GM19397 (cell line): ENCODE data around the gene ALOX12.
"Not testable (repeated sequence)": the region's sequence is repeated elsewhere in the genome, so short reads cannot be mapped to it uniquely, and the experiment has no call there.

ENCODE experiments used
- ATAC-seq: cut with Tn5 transposase; IDR thresholded peaks from one replicate; pipeline ENCODE4 v1.9.1; 2021; ENCODE audit warnings: mild to moderate bottlenecking, moderate library complexity; ENCODE audit not compliant: unreplicated experiment

The ALOX12 gene

DNA sequence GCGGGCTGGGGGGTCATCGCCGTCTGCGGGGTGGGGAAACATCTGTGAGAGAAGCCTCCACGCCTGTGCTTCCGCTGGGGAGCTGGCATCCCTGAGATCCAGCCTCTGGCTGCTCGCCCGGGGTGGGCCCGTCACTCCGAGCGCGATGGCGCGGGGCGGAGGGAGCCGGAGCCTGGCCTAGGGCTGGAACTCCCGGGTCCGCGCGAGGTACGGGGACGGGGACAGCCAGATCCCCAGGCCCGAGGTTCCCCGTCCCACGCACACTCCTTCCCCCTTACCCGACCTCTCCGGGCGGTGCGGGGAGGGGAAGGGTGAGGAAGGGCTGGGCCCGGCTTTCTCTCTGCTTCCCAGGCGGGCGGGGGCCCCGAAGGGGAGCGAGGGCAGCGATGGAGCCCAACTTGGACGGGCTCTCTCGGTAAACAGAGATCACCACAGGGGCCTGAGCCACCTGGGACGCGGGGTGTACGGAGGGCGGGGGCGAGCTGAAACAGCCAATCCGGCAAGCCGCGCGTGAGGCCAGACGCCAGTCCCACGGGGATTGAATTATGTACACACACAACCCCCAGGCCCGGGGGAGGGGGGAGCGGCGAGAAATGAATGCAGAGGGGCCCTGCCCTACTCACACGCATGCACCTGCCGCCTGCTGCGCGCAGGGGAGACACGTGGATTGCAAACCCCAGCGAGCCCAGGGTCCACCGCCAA, 47.8 kb downstream of the ALOX12 start, which contains the start of gene SLC16A11:
TSS of gene SLC16A11 (minus strand) at position 596 of the 702 bp plus-strand sequence. CDS start at position 17, 579 bp downstream.
- no peak for ATAC-seq

- ATAC-seq: no peak
Measured at GRCh38 chr17:7045492-7046126, 49.8 kb downstream of the ALOX12 start.

- no peak for ATAC-seq
Measured at GRCh38 chr17:7046127-7046724, 50.4 kb downstream of the ALOX12 start.

DNA sequence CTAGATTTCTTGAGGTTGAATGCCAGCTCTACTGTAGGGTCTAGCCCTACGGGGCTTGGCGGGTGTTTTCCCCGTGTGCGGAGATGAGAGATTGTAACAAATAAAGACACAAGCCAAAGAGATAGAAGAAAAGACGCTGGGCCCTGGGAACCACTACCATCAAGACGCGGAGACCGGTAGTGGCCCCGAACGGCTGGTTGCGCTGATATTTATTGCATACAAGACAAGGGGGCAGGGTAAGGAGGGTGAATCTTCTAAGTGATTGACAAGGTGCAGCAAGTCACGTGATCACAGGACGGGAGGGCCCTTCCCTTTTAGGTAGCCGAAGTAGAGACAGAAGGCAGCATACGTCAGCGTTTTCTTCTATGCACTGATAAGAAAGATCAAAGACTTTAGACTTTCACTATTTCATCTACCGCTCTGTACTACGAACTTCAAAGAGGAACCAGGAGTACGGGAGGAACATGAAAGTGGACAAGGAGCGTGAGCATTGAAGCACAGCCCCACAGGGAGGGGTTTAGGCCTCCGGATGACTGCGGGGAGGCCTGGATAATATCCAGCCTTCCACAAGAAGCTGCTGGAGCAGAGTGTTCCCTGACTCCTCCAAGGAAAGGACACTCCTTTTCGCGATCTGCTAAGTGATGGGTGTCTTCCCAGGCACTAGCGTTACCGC, 51.0 kb downstream of the ALOX12 start:
- not testable (repeated sequence) for ATAC-seq

DNA sequence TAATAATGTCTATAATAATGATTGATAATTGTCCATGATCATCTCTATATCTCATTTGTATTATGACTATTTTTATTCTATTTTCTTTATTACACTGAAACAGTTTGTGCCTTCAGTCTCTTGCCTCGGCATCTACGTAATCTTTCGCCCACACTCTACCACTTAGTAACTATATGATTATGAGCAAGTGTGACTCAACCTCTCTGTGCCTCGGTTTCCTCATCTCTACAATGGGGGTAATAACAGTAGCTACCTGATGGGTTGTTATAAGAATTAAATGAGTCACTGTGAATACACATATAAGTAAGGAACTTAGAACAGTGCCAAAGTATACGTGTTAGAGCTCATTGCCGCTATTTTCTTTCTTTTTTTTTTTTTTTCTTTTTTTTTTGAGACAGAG, 51.7 kb downstream of the ALOX12 start:
- no peak for ATAC-seq

GRCh38 chr17:7048968-7049367, 53.1 kb downstream of the ALOX12 start:
- no peak for ATAC-seq

DNA sequence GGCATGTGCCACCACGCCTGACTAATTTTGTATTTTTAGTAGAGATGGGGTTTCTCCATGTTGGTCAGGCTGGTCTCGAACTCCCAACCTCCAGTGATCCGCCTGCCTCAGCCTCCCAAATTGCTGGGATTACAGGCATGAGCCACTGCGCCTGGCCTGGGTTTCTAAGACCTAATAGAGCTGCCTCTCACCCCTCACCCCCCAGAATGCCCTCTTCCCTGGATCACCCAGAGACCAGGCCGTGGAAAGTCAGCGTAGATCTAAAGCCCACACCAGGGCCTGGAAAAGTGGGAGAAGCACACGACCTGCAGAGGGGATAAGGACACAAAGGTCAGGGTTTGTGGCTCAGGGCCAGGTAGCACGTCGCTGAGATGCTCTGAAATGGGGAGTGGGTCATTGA, 54.7 kb downstream of the ALOX12 start:
- ATAC-seq: not testable (repeated sequence)

DNA sequence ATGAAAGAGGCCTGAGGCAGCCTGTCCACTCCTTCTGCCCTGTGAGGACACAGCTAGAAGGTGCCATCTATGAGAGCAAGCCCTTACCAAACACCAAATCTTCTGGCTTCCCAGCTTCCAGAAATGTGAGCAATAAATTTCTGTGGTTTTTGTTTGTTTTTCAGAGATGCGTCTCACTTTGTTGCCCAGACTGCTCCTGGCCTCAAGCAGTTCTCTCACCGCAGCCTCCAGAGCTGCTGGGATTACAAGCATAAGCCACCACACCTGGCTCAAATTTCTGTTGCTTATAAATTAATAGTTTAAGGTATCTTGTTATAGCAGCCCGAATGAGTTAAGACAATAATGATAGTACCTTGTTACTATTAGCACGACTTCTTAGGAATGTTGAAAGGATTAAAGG, 60.5 kb downstream of the ALOX12 start:
- ATAC-seq: no peak

- ATAC-seq: no peak
Measured at GRCh38 chr17:7058831-7059447, 63.1 kb downstream of the ALOX12 start.
